Stimulated activated CD8-positive, alpha-beta memory T cell treated with anti-CD3 and anti-CD28 coated beads, Interleukin-2, amount 100 ng/mL, for 1 hour (primary cell): ENCODE results near the gene SMYD5.
A peak's percentile ranks its signal among the peaks of the same experiment; 100 is the strongest.

Experiments
- DNase-seq, 2 donors: peaks; one replicate each; pipeline ENCODE4 v3.0.0-alpha.2; 2020; ENCODE audit warnings: low read depth in 2 of 2

SMYD5 gene

GRCh38 chr2:73205611-73206010, 8.4 kb upstream of the SMYD5 start:
- no peak for DNase-seq

DNA sequence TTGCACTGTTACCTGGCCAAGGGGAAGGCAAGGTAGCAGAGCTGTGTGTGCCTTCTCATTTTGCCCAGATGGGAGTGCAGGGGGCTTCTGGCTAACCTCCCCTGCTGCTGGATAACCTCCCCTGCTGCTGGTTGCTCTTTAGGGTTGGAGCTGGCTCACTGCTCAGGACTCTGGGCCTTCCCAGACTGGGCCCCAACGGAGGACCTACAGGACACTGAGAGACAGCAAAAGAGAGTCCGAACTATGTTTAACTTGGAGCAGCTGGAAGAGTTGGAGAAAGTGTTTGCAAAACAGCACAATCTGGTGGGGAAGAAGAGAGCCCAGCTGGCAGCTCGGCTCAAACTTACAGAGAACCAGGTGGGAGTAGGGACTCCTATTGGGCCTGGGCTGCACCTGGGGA, 5.8 kb upstream of the SMYD5 start:
- no peak for DNase-seq

DNA sequence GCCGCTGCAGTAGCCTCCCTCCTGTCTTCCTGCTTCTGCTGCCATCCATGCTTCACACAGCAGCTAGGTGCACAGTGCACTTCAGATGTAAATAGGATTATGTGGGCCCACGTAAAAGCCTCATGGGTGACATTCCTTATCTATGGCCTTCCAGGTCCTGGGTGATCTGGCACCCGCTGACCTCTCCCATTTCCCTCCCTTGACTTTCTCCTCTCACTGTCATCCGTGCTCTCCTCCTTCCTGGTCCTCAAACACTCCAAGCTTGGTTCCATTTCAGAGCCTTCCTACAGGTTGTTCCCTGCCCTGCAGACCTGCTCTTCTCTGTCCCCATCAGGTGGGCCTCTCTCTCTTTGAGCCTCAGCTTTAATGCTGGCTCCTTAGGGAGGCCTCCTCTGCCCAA, 4.0 kb upstream of the SMYD5 start:
- DNase-seq = no peak

DNA sequence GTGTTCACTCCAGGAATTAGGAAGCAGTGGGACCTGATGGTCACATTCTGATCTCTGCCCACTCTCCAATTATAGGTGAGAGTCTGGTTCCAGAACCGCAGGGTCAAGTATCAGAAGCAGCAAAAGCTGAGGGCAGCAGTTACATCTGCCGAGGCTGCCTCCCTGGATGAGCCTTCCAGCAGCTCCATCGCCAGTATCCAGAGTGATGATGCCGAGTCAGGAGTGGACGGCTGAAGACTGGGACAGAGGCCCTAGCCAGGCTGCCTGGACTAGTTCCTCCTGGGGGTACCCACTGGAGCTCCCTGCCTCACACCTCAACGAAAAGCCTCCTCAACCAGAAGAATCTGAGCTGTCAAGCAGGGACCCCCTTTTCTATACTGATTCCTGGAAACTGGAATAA, 3.3 kb upstream of the SMYD5 start:
- DNase-seq = no peak

DNA sequence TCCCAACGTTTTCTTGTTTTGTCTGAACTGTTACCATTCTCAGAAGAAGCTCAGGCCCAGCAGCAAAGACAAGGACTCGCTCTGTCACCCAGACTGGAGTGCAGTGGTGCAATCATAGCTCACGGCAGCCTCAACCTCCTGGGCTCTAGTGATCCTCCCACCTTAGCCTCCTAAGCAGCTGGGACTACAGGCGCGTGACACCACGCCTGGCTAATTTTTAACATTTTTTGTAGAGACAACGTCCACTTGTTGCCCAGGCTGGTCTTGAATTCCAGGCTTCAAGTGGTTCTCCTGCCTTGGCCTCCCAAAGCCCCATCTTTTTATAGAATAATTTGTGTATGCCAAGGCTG, 2.0 kb upstream of the SMYD5 start:
- no peak for DNase-seq

GRCh38 chr2:73212448-73213176, 1.4 kb upstream of the SMYD5 start:
- DNase-seq = peak; percentile 38 to 54

GRCh38 chr2:73215254-73215653, 1.2 kb downstream of the SMYD5 start:
- DNase-seq = no peak

DNA sequence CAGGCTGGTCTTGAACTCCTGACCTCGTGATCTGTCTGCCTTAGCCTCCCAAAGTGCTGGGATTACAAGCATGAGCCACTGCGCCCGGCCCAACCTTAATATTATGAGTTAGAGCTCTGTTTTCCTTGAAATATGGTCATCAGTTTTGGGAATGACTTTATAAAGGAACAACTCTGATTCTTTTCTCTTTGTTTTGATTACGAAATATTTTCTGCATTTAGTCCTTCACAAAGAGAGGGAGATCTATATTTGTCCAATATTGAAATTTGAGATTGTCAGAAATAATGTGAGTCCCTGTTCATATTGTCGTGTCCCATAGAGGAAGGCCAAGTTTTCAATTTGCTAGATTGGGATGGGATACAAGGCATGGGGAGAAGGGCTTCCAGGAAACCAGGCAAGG, 3.1 kb downstream of the SMYD5 start:
- no peak for DNase-seq

DNA sequence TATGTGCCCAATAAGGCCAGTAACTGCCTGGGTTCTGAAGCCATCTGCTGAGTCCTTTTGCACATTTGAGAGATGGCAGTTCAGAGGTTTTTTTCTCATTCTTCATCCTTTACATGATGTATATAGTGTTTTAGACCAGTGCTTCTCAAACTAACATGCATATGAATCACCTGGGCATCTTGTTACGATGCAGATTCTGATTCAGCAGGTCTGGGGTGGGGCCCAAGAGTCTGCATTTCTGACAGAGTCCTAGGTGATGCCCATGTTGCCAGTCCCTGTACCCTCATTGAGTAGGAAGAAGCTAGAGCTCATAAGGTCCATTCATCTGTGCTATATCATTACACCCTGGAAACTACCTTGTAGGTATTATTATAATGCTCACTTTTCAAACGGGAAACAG, 3.8 kb downstream of the SMYD5 start:
- DNase-seq = no peak

DNA sequence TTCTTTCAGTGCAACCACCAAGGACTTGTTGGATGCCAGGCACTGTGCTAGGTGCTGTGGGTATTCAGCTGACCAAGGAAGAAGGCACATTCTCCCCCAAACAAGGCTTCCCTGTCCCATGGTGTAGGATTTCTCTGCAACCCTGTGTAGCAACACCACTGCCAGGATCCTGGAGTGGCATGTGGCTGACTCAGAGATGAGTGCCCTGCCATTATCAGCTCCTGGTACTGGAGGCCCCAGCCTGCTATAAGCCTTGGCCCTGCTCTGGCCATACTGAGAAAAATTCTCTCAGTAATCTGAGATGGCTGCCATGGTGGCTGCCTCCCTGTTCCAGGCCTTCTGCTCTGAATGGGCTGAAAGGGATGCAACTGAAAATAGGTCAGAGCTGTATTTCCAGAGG, 4.3 kb downstream of the SMYD5 start:
- DNase-seq = no peak

DNA sequence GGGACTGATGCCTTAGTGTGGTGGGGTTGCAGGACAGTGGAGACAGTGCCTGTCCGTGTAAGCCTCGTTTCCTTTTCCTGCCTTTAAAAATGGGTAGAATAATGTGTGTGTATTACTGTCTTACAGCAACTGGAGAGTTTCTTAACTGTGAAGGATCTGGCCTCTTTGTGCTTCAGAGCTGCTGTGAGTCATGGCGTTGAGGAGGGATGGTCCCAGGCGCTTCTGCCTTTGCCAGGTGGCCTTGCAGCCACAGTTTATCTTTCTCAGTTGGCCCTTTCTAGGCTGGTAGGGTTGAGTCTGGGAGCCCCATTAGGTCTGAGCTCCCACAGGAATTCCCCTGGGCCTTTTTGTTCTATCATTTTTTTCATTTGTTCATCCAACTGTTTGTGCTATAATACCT, 9.8 kb downstream of the SMYD5 start:
- no peak for DNase-seq

DNA sequence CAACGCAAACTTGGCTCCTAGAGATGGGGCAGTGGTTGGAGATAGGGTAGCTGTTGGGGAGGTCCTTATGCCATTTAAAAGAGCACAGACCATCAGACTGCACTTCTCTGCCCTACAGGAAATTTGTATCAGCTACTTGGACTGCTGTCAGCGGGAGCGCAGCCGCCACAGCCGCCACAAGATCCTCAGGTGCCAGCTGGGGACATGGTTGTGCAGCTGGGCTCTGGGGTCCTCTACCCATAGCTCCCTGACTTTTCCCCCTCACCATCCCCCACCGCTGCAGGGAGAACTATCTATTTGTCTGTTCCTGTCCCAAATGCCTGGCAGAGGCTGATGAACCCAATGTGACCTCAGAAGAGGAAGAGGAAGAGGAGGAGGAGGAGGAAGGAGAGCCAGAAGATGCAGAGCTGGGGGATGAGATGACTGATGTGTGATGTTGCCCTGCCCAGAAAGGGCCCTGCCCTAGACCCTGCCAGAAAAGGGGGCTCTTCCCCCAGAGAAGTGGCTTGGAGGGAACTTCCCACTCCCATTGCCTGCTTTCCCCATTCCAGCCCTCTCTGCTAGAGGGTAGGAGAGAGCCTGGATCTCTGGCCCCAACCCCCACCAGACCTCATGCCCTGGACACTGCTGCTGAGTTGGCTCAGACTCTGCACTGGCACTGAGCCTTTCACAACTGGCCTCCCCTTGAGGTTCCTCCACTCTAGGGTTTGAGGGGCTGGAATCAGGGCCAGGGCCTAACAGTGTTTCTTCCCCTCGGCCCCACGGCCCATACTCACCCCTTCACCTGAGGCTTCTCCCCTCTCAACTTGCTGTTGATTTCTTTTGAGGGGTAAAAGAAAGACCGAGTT, 11.7 kb downstream of the SMYD5 start:
- no peak for DNase-seq

GRCh38 chr2:73227086-73227485, 13.0 kb downstream of the SMYD5 start:
- no peak for DNase-seq

GRCh38 chr2:73228631-73229030, 14.6 kb downstream of the SMYD5 start:
- DNase-seq = no peak

DNA sequence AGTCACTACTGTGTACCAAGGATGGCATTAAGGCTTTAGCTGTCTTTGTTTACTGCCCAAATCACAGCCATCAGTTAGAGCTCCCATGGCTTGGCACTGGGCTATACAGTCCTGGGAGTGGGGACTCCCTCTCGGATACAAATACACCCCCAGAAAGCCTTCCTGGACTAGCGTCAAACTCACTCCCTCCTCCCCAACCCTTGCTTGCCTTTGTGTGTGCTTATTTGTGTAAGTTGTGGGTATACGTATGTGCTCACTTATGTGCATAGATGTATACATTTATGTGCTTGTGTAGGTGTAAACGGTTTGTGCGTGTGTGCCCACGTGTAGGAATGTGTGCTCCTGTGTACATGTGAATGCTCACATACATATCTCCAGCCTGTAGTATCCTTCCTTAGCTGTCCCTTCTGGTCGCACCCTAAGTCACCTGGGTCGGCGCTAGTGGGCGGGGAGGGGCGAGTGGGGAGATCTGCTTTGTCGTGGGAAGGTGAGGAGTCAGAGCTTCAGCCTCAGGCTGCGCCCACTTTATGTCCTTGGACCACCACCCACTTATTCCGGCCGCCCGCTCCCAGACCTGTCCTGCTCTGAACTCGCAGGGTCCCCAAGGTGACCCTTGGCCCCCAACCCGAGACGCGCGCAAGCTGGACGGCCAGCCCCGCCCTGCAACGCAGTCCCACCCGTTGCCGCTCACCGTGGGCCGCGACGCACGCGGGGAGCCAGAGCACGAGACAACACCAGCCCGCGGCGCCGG, 18.5 kb downstream of the SMYD5 start:
- no peak for DNase-seq

GRCh38 chr2:73233154-73233931, 19.3 kb downstream of the SMYD5 start, which contains the start of gene PRADC1:
PRADC1 (minus strand) TSS chr2:73233239; CDS start chr2:73233160, 79 bp downstream.
- DNase-seq = peak; percentile 89 to 90

DNA sequence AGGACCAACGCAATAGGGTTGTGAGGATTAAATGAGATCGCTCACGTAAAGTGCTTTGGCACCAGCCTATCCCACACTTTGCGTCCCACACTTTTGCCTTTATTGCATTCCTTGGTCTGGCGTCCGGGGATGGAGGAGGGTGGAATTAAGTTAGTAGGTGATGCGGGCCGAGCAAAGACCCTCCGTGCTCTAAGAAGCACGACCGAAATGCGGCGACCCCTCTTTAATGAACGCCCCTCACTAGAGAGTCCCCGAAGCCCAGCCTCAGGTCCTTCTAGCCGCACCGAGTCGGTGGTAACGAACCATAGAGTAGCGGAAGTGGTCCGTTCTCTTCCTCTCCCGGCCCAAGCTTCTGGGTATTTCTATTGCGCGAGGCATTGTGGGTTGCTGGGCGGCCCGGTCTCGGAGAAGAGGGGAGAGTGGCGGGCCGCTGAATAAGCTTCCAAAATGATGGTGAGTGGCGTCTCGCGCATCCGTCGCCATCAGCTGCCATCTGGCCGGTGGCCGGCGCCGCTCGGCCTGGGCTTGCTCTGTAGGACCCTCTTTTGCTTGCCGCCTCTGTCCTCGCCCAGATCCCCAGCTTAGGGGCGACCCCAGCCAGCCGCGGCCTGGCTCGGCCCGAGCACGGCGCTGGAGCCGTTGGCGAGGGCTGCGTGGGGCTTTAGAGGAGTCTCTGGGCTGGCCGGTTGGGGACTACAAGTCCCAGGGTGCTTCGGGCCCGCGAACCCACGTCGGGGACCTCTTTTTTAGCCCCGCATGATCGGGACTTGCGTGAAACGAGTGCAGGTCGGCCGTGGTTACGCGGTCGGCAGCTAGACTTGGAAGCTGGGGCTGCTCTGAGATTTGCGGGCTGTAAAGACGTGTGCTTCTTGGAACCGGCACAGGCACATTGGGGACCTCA, 20.1 kb downstream of the SMYD5 start, which contains the start of gene CCT7:
CCT7 (plus strand) TSS at position 377 of the 901 bp plus-strand sequence; CDS start at position 448, 71 bp downstream.
- DNase-seq = peak; percentile 71 to 73

DNA sequence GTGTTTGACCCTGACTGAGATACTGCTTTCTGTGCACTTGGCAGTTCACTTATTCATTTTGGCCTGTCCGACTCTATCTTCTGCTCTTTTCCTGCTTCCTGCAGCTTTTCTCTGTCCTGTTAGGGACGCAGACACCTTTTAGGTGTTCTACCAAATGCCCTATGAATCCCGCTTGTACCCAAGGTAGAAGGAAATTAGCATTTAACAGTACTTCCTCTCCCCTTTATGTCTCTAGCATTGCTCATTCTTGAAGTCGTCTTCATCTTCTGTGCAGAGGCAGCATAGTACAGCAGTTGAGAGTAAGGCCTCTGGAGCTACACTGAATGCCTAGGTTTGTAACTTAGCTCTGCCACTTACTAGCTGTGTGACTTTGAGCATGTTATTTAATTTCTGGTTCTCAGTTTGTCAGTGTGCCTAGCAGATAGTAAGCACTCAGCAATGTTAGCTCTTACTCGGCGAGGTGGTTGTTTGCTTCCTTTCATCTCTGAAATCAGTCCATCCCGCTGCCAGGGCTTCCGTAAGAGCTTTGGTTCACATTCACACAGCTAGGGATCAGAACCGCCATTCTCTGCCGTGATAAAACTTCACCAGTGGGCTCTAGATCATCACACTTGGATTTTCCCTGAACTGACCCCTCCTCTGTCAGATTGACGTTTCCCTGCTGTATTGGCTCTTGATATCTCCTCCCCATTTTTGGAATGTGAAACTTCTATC, 21.4 kb downstream of the SMYD5 start:
- DNase-seq = no peak

DNA sequence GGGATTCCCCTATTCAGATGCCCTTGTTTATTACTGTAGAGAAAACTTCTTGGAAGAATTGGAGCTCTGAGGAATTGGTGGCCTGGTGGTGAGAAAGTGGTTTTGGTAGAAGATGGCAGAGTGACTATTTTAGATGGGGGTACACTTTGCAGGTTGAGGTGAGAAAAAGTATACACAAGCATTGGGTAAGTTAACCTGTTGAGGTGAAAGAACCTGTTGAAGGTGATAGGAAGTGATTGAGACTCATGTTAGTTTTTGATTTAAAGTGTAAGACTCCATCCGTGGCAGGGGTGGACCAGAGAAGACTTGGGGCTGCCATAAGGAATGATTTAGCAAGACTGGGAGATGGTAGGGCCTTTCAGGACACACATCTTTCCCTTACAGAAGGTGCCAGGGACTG, 23.1 kb downstream of the SMYD5 start:
- DNase-seq = no peak

GRCh38 chr2:73238149-73238548, 24.1 kb downstream of the SMYD5 start:
- no peak for DNase-seq
